HG02884 (cell line): Measurements from ENCODE around the gene UBE2G2.

ENCODE experiments used
- ATAC-seq: cut with Tn5 transposase; IDR thresholded peaks from one replicate; pipeline ENCODE4 v1.9.1; 2021; ENCODE audit warnings: mild to moderate bottlenecking, moderate library complexity; ENCODE audit not compliant: unreplicated experiment

UBE2G2 gene

GRCh38 chr21:44766818-44767354 lies 34.7 kb downstream of the UBE2G2 start:
- no peak for ATAC-seq

- ATAC-seq: no peak
These were observed 35.4 kb downstream of the UBE2G2 start for GRCh38 chr21:44766014-44766817.

- no peak for ATAC-seq
These were observed 36.2 kb downstream of the UBE2G2 start for GRCh38 chr21:44765231-44766013.

GRCh38 chr21:44764319-44765230 lies 37.0 kb downstream of the UBE2G2 start:
- no peak for ATAC-seq

- ATAC-seq: no peak
These were observed 37.9 kb downstream of the UBE2G2 start for GRCh38 chr21:44763451-44764318.

GRCh38 chr21:44763050-44763378 lies 38.6 kb downstream of the UBE2G2 start:
- no peak for ATAC-seq

- no peak for ATAC-seq
These were observed 39.2 kb downstream of the UBE2G2 start for GRCh38 chr21:44762221-44763049.

GRCh38 chr21:44761747-44762208 lies 39.8 kb downstream of the UBE2G2 start:
- no peak for ATAC-seq

GRCh38 chr21:44761011-44761729 lies 40.5 kb downstream of the UBE2G2 start:
- no peak for ATAC-seq

GRCh38 chr21:44760376-44760775 lies 41.2 kb downstream of the UBE2G2 start:
- ATAC-seq: no peak

- ATAC-seq: no peak
These were observed 41.9 kb downstream of the UBE2G2 start for GRCh38 chr21:44759628-44760285.

- ATAC-seq: no peak
These were observed 42.6 kb downstream of the UBE2G2 start for GRCh38 chr21:44758781-44759627.

GRCh38 chr21:44758141-44758561 lies 43.5 kb downstream of the UBE2G2 start:
- no peak for ATAC-seq

- ATAC-seq: no peak
These were observed 43.9 kb downstream of the UBE2G2 start for GRCh38 chr21:44757731-44758130.

GRCh38 chr21:44756423-44757185 lies 45.0 kb downstream of the UBE2G2 start:
- ATAC-seq: no peak

GRCh38 chr21:44755227-44755626 lies 46.4 kb downstream of the UBE2G2 start:
- no peak for ATAC-seq
